ENCODE measurements around the gene DUOX2.

GRCh38 chr15:45149060-45149459, 35.1 kb upstream of the DUOX2 start:
- TF ChIP-seq, protein P1, sequence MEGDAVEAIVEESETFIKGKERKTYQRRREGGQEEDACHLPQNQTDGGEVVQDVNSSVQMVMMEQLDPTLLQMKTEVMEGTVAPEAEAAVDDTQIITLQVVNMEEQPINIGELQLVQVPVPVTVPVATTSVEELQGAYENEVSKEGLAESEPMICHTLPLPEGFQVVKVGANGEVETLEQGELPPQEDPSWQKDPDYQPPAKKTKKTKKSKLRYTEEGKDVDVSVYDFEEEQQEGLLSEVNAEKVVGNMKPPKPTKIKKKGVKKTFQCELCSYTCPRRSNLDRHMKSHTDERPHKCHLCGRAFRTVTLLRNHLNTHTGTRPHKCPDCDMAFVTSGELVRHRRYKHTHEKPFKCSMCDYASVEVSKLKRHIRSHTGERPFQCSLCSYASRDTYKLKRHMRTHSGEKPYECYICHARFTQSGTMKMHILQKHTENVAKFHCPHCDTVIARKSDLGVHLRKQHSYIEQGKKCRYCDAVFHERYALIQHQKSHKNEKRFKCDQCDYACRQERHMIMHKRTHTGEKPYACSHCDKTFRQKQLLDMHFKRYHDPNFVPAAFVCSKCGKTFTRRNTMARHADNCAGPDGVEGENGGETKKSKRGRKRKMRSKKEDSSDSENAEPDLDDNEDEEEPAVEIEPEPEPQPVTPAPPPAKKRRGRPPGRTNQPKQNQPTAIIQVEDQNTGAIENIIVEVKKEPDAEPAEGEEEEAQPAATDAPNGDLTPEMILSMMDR (IDR thresholded peaks at IDR 0.05 in 4 of 5, conservative IDR thresholded peaks at IDR 0.05 in 1 of 5) = no peak
- TF ChIP-seq POLR2A (IDR thresholded peaks at IDR 0.05) = no peak

All from gastrocnemius medialis (tissue), 4 donors.